Spleen (tissue), 11 donors: ENCODE data around the gene GID8. TPM values are rescaled to one million over a fixed set of nuclear protein-coding genes. Genes with fewer than 3 reads are reported as not detected.

Experiments used
- DNase-seq: peaks from one replicate; pipeline ENCODE4 v3.0.0-alpha.2; 2020
- H3K27ac ChIP-seq, 8 donors: fragments of 200-600 bp; sonication (generic) in 7 of 8; 1 replicate in 4 of 8; 2 replicates in 4 of 8; pipeline versions ENCODE4 v1.5.0 to v1.8.0; 2016 to 2021; ENCODE audit warnings: inconsistent platforms in 4 of 8, mild to moderate bottlenecking in 4 of 8, moderate library complexity in 1 of 8
- H3K27me3 ChIP-seq, 7 donors: fragments of 200-600 bp; sonication (generic) in 6 of 7; replicated peaks in 1 of 7; 1 replicate in 4 of 7; 2 replicates in 3 of 7; pipeline versions ENCODE4 v1.5.0 to v1.8.0; 2016 to 2021; ENCODE audit warnings: inconsistent platforms in 3 of 7, mild to moderate bottlenecking in 1 of 7
- H3K36me3 ChIP-seq, 6 donors: fragments of 200-600 bp; sonication (generic) in 5 of 6; 1 replicate in 4 of 6; 2 replicates in 2 of 6; pipeline versions ENCODE4 v1.5.0 to v1.8.0; 2016 to 2021; ENCODE audit warnings: inconsistent platforms in 2 of 6
- H3K4me1 ChIP-seq, 6 donors: fragments of 200-600 bp; sonication (generic) in 5 of 6; 1 replicate in 3 of 6; 2 replicates in 3 of 6; pipeline versions ENCODE4 v1.5.0 to v1.8.0; 2016 to 2021; ENCODE audit warnings: inconsistent platforms in 3 of 6
- H3K4me3 ChIP-seq, 8 donors: fragments of 200-600 bp; sonication (generic) in 7 of 8; 1 replicate in 4 of 8; 2 replicates in 4 of 8; pipeline versions ENCODE4 v1.5.0 to v1.8.0; 2016 to 2021; ENCODE audit warnings: inconsistent platforms in 4 of 8, mild to moderate bottlenecking in 4 of 8, moderate library complexity in 2 of 8
- H3K9me3 ChIP-seq, 8 donors: fragments of 200-600 bp; sonication (generic) in 7 of 8; 1 replicate in 4 of 8; 2 replicates in 4 of 8; pipeline versions ENCODE4 v1.5.0 to v1.8.0; 2016 to 2021; ENCODE audit warnings: inconsistent platforms in 4 of 8
- CTCF ChIP-seq, 11 experiments: fragments of 200-600 bp in 7 of 11; fragments of 450-650 bp in 4 of 11; sonication (generic) in 4 of 11; IDR thresholded peaks in 8 of 11; conservative IDR thresholded peaks in 3 of 11; 1 replicate in 7 of 11; 2 replicates in 4 of 11; pipeline versions ENCODE4 v1.4.0 to v1.8.0; 2016 to 2021; ENCODE audit warnings: antibody characterized with exemption in 11 of 11, inconsistent platforms in 4 of 11, mild to moderate bottlenecking in 1 of 11
- POLR2A ChIP-seq, 3 donors: fragments of 450-650 bp; IDR thresholded peaks; one replicate each; pipeline ENCODE4 v1.5.1; 2017; ENCODE audit warnings: antibody characterized with exemption in 3 of 3, mild to moderate bottlenecking in 1 of 3
- POLR2AphosphoS5 ChIP-seq, 3 donors: sonication (generic); formaldehyde crosslinking; IDR thresholded peaks; one replicate each; pipeline ENCODE4 v1.5.1; 2017; ENCODE audit warnings: antibody characterized with exemption in 3 of 3
- WGBS, 5 donors: extraction: QIAGEN DNeasy Blood & Tissue Kit in 3 of 5; methylation state at CpG; one replicate each; pipeline versions ENCODE4 v1.1.5 to v1.1.7; 2013 to 2018; 5-methylcytosine and 5-hydroxymethylcytosine counted together
- intact Hi-C: fragments of 100-400 bp; cut with DNase I; formaldehyde crosslinking; loops from one replicate; pipeline ENCODE4 v1.15.0; 2023; ENCODE audit warnings: low total_unique reads
- polyA plus RNA-seq, 3 donors: library from polyadenylated mRNA; stranded (reverse); fragments of 200-250 nt; gene quantifications; one replicate each; pipeline ENCODE4 v1.2.1, GENCODE V29; 2013
- total RNA-seq, 7 donors: library from RNA; depleted of rRNA in 3 of 7; stranded (reverse); fragments of >200 nt in 3 of 7; fragmentation: NEBNext Ultra II Directional in 4 of 7; extraction: Animal tissue kit (Norgen Biotek cat#: 25700) in 4 of 7; gene quantifications; one replicate each; pipeline versions ENCODE4 v1.1.0 to v1.2.1, GENCODE V29; 2016 to 2021
- donor health status: healthy with polysubstance abuse.
- donor health status: DM: no; HTN: no; CAD: no; lungs with moderate emphysema.
- donor health status: DM: no; HTN: no; CAD: no.
- donor health status: Bipolar disorder and iron deficiency.
- donor health status: healthy.
- donor health status: DM: no; HTN: no; CAD: no.
- donor health status: DM: yes; HTN: yes; CAD: no.

GID8 gene
- total and polyA plus RNA-seq, 10 donors, result 9.7 to 33.3 (median 28.1) TPM

GRCh38 chr20:62896526-62896925, 41.4 kb upstream of the GID8 start:
- 92 to 97% (median 94%) methylated on average over 14 to 16 of the region's 16 CpGs for WGBS, 5 donors

GRCh38 chr20:62897666-62898065, 40.3 kb upstream of the GID8 start:
- Histone ChIP-seq H3K27ac (no peak overlapping the region), H3K9me3 (no peaks in the 10 kb centered on the region), H3K27me3 (no peaks in the 10 kb centered on the region), H3K4me3 (no peak overlapping the region), H3K4me1 (peaks cover 18 to 31% (median 25%) of the 10 kb centered on the region in 6 donors), H3K36me3 (peaks cover 0 to 63% (median 52%) of the 10 kb centered on the region in 6 donors)
- peak in 1 of 3 donors; percentile 62 for TF ChIP-seq POLR2AphosphoS5 (IDR thresholded peaks at IDR 0.05)
- TF ChIP-seq POLR2A (IDR thresholded peaks at IDR 0.05), result no peak
- peak; percentile 7 for DNase-seq
- intact Hi-C loops, result loop anchor here (10.0 kb wide), 1 partner anchor 107 kb away; the partner anchor contains the start of gene BHLHE23
- WGBS, 5 donors, result 85 to 93% (median 88%) methylated on average over 9 to 11 of the region's 11 CpGs

More at GRCh38 chr20:62896526-62896925, 41.4 kb upstream of the GID8 start:
- no peaks in the 10 kb centered on the region for H3K27me3 ChIP-seq
- peaks cover 18 to 31% (median 25%) of the 10 kb centered on the region in 6 donors for H3K4me1 ChIP-seq
- no peak for DNase-seq
- H3K36me3 ChIP-seq, result peaks cover 0 to 63% (median 52%) of the 10 kb centered on the region in 6 donors
- no peak for TF ChIP-seq POLR2A (IDR thresholded peaks at IDR 0.05)
- no peak for TF ChIP-seq CTCF (IDR thresholded peaks at IDR 0.05 in 8 of 11, conservative IDR thresholded peaks at IDR 0.05 in 3 of 11)
- TF ChIP-seq POLR2AphosphoS5 (IDR thresholded peaks at IDR 0.05), result peak; percentile 35 to 77 (median 56)
- intact Hi-C loops, result loop anchor here (10.0 kb wide), 1 partner anchor 108 kb away; the partner anchor contains the start of gene BHLHE23
- H3K9me3 ChIP-seq, result no peaks in the 10 kb centered on the region
- no peak overlapping the region for H3K27ac ChIP-seq
- no peak overlapping the region for H3K4me3 ChIP-seq

GRCh38 chr20:62898093-62898964, 39.6 kb upstream of the GID8 start:
- DNase-seq, result no peak
- Histone ChIP-seq H3K36me3 (peaks cover 0 to 63% (median 52%) of the 10 kb centered on the region in 6 donors), H3K27ac (no peak overlapping the region), H3K4me3 (no peak overlapping the region), H3K27me3 (no peaks in the 10 kb centered on the region), H3K4me1 (peaks cover 18 to 31% (median 25%) of the 10 kb centered on the region in 6 donors), H3K9me3 (no peaks in the 10 kb centered on the region)
- no peak for TF ChIP-seq POLR2A (IDR thresholded peaks at IDR 0.05)
- peak in 2 of 3 donors; percentile 45 to 65 for TF ChIP-seq POLR2AphosphoS5 (IDR thresholded peaks at IDR 0.05)
- intact Hi-C loops, result loop anchor here (10.0 kb wide), 1 partner anchor 106 kb away; the partner anchor contains the start of gene BHLHE23
- 87 to 95% (median 88%) methylated on average over 16 of the region's 16 CpGs for WGBS, 5 donors

GRCh38 chr20:62898970-62899632, 38.8 kb upstream of the GID8 start:
- Histone ChIP-seq H3K9me3 (no peaks in the 10 kb centered on the region), H3K36me3 (peaks cover 0 to 63% (median 52%) of the 10 kb centered on the region in 6 donors), H3K4me3 (no peak overlapping the region), H3K27ac (no peak overlapping the region), H3K27me3 (no peaks in the 10 kb centered on the region), H3K4me1 (peaks cover 18 to 31% (median 25%) of the 10 kb centered on the region in 6 donors)
- TF ChIP-seq POLR2AphosphoS5 (IDR thresholded peaks at IDR 0.05) (peak in 2 of 3 donors; percentile 48 to 67), POLR2A (IDR thresholded peaks at IDR 0.05) (no peak)
- WGBS, 5 donors, result 46 to 55% (median 48%) methylated on average over 16 of the region's 16 CpGs
- intact Hi-C loops, result loop anchor here (10.0 kb wide), 1 partner anchor 106 kb away; the partner anchor contains the start of gene BHLHE23
- DNase-seq, result no peak

GRCh38 chr20:62899633-62900051, 38.3 kb upstream of the GID8 start:
- TF ChIP-seq POLR2A (IDR thresholded peaks at IDR 0.05) (no peak), POLR2AphosphoS5 (IDR thresholded peaks at IDR 0.05) (no peak), CTCF (IDR thresholded peaks at IDR 0.05 in 8 of 11, conservative IDR thresholded peaks at IDR 0.05 in 3 of 11) (no peak)
- Histone ChIP-seq H3K4me3 (no peak overlapping the region), H3K36me3 (peaks cover 0 to 63% (median 52%) of the 10 kb centered on the region in 6 donors), H3K27ac (peak overlapping the region in 2 of 8 donors; percentile 20 to 53), H3K27me3 (no peaks in the 10 kb centered on the region), H3K9me3 (no peaks in the 10 kb centered on the region), H3K4me1 (peaks cover 18 to 31% (median 25%) of the 10 kb centered on the region in 6 donors)
- intact Hi-C loops, result loop anchor here (10.0 kb wide), 1 partner anchor 105 kb away; the partner anchor contains the start of gene BHLHE23
- DNase-seq, result no peak
- WGBS, 5 donors, result 21 to 43% (median 26%) methylated on average over 6 of the region's 6 CpGs
